Right cardiac atrium (tissue), 5 donors: ENCODE measurements around the gene FTL. TPM values are rescaled to one million over a fixed set of nuclear protein-coding genes. Genes with fewer than 3 reads are reported as not detected.

Experiments used
- ATAC-seq, 2 donors: fragments of 200-7000 bp; cut with Tn5 transposase; one replicate each; pipeline versions ENCODE4 v1.8.0 to v1.9.1; 2020; ENCODE audit warnings: moderate library complexity in 2 of 2, mild to moderate bottlenecking in 1 of 2
- DNase-seq, 3 donors: peaks; one replicate each; pipeline ENCODE4 v3.0.0-alpha.2; 2020
- H3K27ac ChIP-seq: one replicate; pipeline ENCODE4 v1.5.1; 2013; ENCODE audit warnings: mild to moderate bottlenecking, low read length, control low read depth, moderate library complexity
- H3K27me3 ChIP-seq: one replicate; pipeline ENCODE4 v1.6.1; 2013; ENCODE audit not compliant: control insufficient read depth, insufficient read depth
- H3K4me1 ChIP-seq: one replicate; pipeline ENCODE4 v1.6.1; 2013; ENCODE audit warnings: low read length; ENCODE audit not compliant: control insufficient read depth, insufficient read depth
- H3K4me3 ChIP-seq: one replicate; pipeline ENCODE4 v1.5.1; 2013; ENCODE audit warnings: low read length, control low read depth
- H3K9me3 ChIP-seq: one replicate; pipeline ENCODE4 v1.6.1; 2013; ENCODE audit warnings: low read length; ENCODE audit not compliant: control insufficient read depth
- WGBS: extraction: QIAGEN DNeasy Blood & Tissue Kit; methylation state at CpG from one replicate; pipeline ENCODE4 v1.1.7; 2013; 5-methylcytosine and 5-hydroxymethylcytosine counted together
- intact Hi-C, 4 donors: fragments of 100-400 bp; cut with DNase I; formaldehyde crosslinking; loops; one replicate each; pipeline versions ENCODE4 v1.11.0 to v1.14.0; 2022 to 2023
- polyA plus RNA-seq: library from polyadenylated mRNA; stranded (reverse); fragments of 200-250 nt; gene quantifications from one replicate; pipeline ENCODE4 v1.2.3, GENCODE V29; 2013
- total RNA-seq, 4 donors: library from RNA; stranded (reverse); fragmentation: NEBNext Ultra II Directional; extraction: Animal tissue kit (Norgen Biotek cat#: 25700); gene quantifications; one replicate each; pipeline ENCODE4 v1.2.1, GENCODE V29; 2021
- donor health status: healthy with polysubstance abuse.
- donor health status: DM: no; HTN: yes; CAD: no.
- donor health status: DM: no; HTN: no; CAD: no.
- donor health status: DM: no; HTN: yes; CAD: no; lungs with severe emphysema.
- donor health status: DM: yes; HTN: yes; CAD: no.

Gene FTL
- total and polyA plus RNA-seq, 5 donors = 1,459 to 1,840 (median 1,547) TPM

DNA sequence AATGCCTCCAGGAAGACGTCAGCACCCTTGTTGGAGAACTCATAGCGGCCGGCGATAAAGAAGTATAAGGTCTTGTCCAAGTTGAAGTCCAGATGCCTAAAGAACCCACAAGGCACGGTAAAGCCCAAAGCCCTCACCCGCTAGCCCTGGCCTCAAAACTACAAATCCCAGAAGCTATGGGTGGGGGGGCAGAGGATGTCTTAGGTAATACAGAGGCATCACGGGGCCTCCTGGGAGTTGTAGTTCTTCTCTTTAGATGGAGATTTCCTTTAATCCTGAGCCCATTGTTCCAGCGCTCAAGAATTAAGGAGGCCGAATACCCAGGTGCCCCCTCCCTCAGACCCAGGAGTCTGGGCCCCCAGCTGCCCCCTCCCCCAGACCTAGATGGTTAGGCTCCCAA is 17.2 kb downstream of the FTL start:
- H3K4me3 ChIP-seq = no peak overlapping the region
- WGBS = 95% methylated on average over 9 of the region's 9 CpGs
- no peak overlapping the region for H3K27ac ChIP-seq
- DNase-seq (no peak), ATAC-seq (no peak)
- intact Hi-C loops = no loop called here
- H3K27me3 ChIP-seq = no peaks in the 10 kb centered on the region
- H3K4me1 ChIP-seq = no peaks in the 10 kb centered on the region
- no peaks in the 10 kb centered on the region for H3K9me3 ChIP-seq

- Histone ChIP-seq H3K27me3 (no peaks in the 10 kb centered on the region), H3K27ac (no peak overlapping the region), H3K9me3 (no peaks in the 10 kb centered on the region), H3K4me1 (no peaks in the 10 kb centered on the region), H3K4me3 (no peak overlapping the region)
- ATAC-seq = no peak
- DNase-seq = no peak
- 96% methylated on average over 13 of the region's 13 CpGs for WGBS
- intact Hi-C loops = no loop called here
Observed at GRCh38 chr19:48985711-48986110, 20.6 kb downstream of the FTL start.

GRCh38 chr19:48986211-48986610 is 21.1 kb downstream of the FTL start:
- WGBS = 94% methylated on average over 3 of the region's 3 CpGs
- intact Hi-C loops = no loop called here
- no peaks in the 10 kb centered on the region for H3K9me3 ChIP-seq
- ATAC-seq (no peak), DNase-seq (no peak)
- H3K27me3 ChIP-seq = no peaks in the 10 kb centered on the region
- no peak overlapping the region for H3K27ac ChIP-seq
- H3K4me3 ChIP-seq = no peak overlapping the region
- H3K4me1 ChIP-seq = peaks cover 4% of the 10 kb centered on the region

- intact Hi-C loops = no loop called here
- ATAC-seq = no peak
- no peak for DNase-seq
- H3K4me1 ChIP-seq = peaks cover 9% of the 10 kb centered on the region
- no peak overlapping the region for H3K4me3 ChIP-seq
- H3K27me3 ChIP-seq = no peaks in the 10 kb centered on the region
- 88% methylated on average over 7 of the region's 7 CpGs for WGBS
- no peaks in the 10 kb centered on the region for H3K9me3 ChIP-seq
- no peak overlapping the region for H3K27ac ChIP-seq
Observed at GRCh38 chr19:48987323-48987722, 22.2 kb downstream of the FTL start.

- ATAC-seq (no peak), DNase-seq (no peak)
- 98% methylated on average over 7 of the region's 7 CpGs for WGBS
- Histone ChIP-seq H3K27me3 (no peaks in the 10 kb centered on the region), H3K9me3 (no peaks in the 10 kb centered on the region), H3K27ac (no peak overlapping the region), H3K4me3 (no peak overlapping the region), H3K4me1 (peaks cover 9% of the 10 kb centered on the region)
- intact Hi-C loops = no loop called here
Observed at GRCh38 chr19:48988286-48988685, 23.2 kb downstream of the FTL start.

DNA sequence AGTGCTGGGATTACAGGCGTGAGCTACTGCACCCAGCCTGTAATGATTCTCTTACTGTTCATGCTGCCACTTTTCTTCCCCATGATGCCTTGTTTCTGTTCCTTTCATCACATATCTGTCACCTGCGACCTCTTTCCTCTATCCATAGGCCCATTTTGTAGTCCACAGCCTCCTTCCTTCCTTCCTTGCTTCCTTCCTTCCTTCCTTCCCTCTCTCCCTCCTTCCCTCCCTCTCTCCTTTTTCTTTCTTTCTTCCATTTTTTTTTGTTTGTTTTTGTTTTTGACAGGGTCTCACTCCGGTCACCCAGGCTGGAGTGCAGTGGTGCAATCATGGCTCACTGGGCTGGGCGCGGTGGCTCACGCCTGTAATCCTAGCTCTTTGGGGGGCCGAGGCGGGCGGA is 23.8 kb downstream of the FTL start:
- intact Hi-C loops = no loop called here
- WGBS = 94% methylated on average over 9 of the region's 9 CpGs

GRCh38 chr19:48989701-48990291 is 24.7 kb downstream of the FTL start:
- no peak for DNase-seq
- no peak overlapping the region for H3K4me3 ChIP-seq
- WGBS = 57% methylated on average over 17 of the region's 17 CpGs
- ATAC-seq = no peak
- H3K27me3 ChIP-seq = no peaks in the 10 kb centered on the region
- no peaks in the 10 kb centered on the region for H3K9me3 ChIP-seq
- H3K4me1 ChIP-seq = peaks cover 12% of the 10 kb centered on the region
- intact Hi-C loops = no loop called here
- peak overlapping the region; percentile 19 for H3K27ac ChIP-seq

More for the DNA sequence above, 23.8 kb downstream of the FTL start:
- ATAC-seq (no peak), DNase-seq (no peak)
- Histone ChIP-seq H3K9me3 (no peaks in the 10 kb centered on the region), H3K27me3 (no peaks in the 10 kb centered on the region), H3K4me3 (no peak overlapping the region), H3K4me1 (peaks cover 9% of the 10 kb centered on the region), H3K27ac (no peak overlapping the region)

DNA sequence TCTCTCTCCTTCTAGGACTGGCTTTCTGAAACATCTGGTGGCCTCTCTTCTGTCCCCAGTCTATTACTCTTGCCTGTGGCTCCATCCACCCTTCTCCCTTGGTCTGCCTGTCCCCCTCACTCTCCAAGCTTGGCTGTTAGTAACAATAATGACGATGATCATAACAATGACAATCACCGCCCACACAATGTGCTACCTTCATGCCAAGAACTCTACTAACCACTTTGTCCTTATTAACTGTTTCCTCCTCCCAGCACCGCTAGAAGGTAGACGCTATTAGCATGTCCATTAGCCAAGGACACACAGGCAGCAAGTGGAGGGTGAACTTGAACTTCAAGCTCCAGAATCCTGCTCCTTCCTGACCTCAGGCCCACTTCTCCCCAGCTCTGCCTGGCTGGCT is 25.3 kb downstream of the FTL start:
- ATAC-seq (no peak), DNase-seq (no peak)
- Histone ChIP-seq H3K9me3 (no peaks in the 10 kb centered on the region), H3K4me3 (no peak overlapping the region), H3K27me3 (no peaks in the 10 kb centered on the region), H3K4me1 (peaks cover 12% of the 10 kb centered on the region), H3K27ac (peak overlapping the region; percentile 19)
- intact Hi-C loops = no loop called here
- WGBS = 50% methylated on average over 4 of the region's 4 CpGs

DNA sequence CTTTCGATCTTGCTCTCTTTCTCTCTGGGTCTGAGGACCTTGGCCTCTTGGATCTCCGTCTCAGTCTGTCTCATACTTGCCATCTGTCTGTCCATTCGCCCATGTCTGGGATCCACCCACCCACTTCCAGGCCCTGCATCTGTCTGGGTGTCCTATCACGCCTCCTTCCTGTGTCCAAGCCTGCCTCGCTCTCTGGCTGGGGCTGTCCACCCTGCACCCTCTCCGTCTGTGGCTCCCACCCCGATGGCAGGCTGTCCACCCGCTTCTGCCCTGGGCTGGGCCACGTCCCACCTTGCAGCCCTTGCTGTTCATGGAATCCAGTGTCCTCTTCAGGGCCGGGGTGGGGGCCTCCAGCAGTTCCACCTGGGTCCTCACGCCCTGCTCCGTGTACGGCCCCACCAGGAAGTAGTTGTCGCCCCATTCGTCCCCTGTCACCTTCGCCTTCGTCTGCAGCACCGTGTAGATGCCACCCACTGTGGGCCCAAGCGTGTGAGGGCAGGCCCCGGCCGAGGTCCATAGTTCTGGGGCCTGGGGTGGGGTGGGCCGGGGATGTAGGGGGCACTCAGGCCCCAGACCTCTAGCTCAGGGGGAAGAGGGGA is 26.0 kb downstream of the FTL start:
- ATAC-seq = no peak
- Histone ChIP-seq H3K4me1 (peaks cover 12% of the 10 kb centered on the region), H3K9me3 (no peaks in the 10 kb centered on the region), H3K4me3 (peak overlapping the region; percentile 60), H3K27ac (peak overlapping the region; percentile 18), H3K27me3 (no peaks in the 10 kb centered on the region)
- no peak for DNase-seq
- intact Hi-C loops = no loop called here
- WGBS = 79% methylated on average over 22 of the region's 22 CpGs

DNA sequence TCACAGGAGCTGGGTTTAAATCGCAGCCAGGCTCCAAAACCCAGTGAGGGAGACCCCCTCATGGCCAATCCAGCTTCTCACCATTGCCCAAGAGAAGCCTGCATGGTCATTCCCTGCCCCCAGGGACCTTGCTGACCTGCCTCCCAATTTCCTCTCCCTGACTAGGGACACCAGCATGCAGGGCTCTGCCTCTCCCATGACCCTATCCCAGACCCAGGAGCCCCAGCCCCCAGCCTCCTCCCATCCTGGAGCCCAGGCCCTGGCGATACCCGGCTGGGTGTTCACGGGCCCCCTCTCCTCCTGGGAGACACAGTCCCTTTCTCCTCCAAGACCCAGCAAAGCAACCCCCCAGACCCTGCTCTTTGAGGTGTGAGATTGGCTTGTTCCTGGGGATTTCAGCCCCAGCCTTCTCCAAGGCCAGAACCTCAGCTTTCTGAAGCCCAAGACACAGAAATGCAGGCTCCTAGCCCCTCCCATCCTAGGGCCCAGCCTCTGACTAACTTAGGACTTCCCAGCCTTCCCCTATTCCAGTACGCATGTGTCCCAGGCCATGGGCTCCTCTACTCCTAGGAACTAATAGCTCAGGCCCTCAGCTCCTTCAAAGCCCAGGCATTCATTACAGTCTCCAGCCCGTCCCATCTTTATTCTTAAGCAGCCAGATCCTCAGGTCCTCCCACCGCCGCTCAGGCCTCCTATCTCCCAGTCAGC is 26.9 kb downstream of the FTL start:
- DNase-seq (peak in 2 of 3 donors; percentile 66 to 82), ATAC-seq (peak; percentile 52 to 61)
- Histone ChIP-seq H3K27me3 (no peaks in the 10 kb centered on the region), H3K9me3 (no peaks in the 10 kb centered on the region), H3K4me3 (peak overlapping the region; percentile 60), H3K4me1 (peaks cover 12% of the 10 kb centered on the region), H3K27ac (peak overlapping the region; percentile 88)
- 18% methylated on average over 8 of the region's 8 CpGs for WGBS
- intact Hi-C loops = no loop called here

GRCh38 chr19:48992581-48993174 is 27.6 kb downstream of the FTL start:
- peaks cover 12% of the 10 kb centered on the region for H3K4me1 ChIP-seq
- peak overlapping the region; percentile 60 for H3K4me3 ChIP-seq
- intact Hi-C loops = no loop called here
- H3K27ac ChIP-seq = peak overlapping the region; percentile 88
- DNase-seq = peak in 1 of 3 donors; percentile 75
- H3K27me3 ChIP-seq = no peaks in the 10 kb centered on the region
- under 1% methylated on average over 20 of the region's 20 CpGs for WGBS
- peak; percentile 0 to 10 for ATAC-seq
- H3K9me3 ChIP-seq = no peaks in the 10 kb centered on the region
